ENCODE data around the gene OR2T35. TPM values are rescaled to one million over a fixed set of nuclear protein-coding genes. Genes with fewer than 3 reads are reported as not detected.
A peak's percentile ranks its signal among the peaks of the same experiment; 100 is the strongest.

OR2T35 gene
- total and polyA plus RNA-seq, 4 donors: not detected

DNA sequence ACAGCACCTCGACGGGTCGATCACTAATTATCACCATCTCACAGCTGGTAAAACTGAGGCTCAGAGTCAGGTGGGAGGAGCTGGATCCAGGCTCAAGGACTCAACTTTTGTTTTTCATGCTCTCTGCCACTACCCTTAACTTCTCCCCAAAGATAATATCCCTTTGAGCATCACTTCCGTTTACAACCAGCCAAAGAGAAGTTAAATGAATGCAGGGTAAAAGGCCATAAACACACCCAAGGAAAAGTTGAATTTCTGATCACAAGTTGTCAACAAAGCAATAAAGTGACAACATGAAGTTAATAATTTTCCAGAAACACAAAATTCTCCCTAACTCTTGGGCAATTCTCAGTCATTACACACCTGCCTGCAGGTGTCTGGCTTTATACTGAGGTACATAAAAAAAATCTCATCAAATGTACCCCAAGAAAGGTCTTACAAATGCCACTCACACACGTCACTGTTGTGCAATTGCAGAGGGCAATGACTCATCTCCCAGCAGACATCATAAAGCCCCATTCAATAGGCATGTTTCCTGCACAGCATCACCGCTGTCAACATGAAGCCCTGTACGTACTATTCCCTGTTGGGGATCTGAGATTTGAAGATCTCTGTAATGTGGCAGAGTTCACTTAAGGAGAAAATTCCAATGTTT lies 13.6 kb downstream of the OR2T35 start:
- Histone ChIP-seq H3K36me3 (ENCODE audit: control insufficient read depth in 4 of 4, insufficient read depth in 3 of 4, low read depth in 1 of 4, low read length in 3 of 4) (no peaks in the 10 kb centered on the region), H3K27me3 (ENCODE audit: control insufficient read depth in 4 of 4, insufficient read depth in 4 of 4, low read length in 3 of 4) (no peaks in the 10 kb centered on the region), H3K9me3 (ENCODE audit: control insufficient read depth in 4 of 4, low read length in 3 of 4) (no peaks in the 10 kb centered on the region), H3K4me1 (ENCODE audit: control insufficient read depth in 4 of 4, insufficient read depth in 4 of 4, low read length in 3 of 4) (no peaks in the 10 kb centered on the region), H3K4me3 (ENCODE audit: low read depth in 1 of 3, low read length in 3 of 3) (no peak overlapping the region), H3K9ac (ENCODE audit: low read depth in 1 of 2, low read length in 2 of 2) (no peak overlapping the region), H3K27ac (ENCODE audit: low read depth in 1 of 2, low read length in 2 of 2) (no peak overlapping the region)
- TF ChIP-seq FOXA2 (IDR thresholded peaks at IDR 0.05) (no peak), NR2F2 (IDR thresholded peaks at IDR 0.05) (no peak), GABPA (IDR thresholded peaks at IDR 0.05 in 1 of 2, conservative IDR thresholded peaks at IDR 0.05 in 1 of 2) (no peak), ATF3 (IDR thresholded peaks at IDR 0.05) (peak; percentile 45), JUND (IDR thresholded peaks at IDR 0.05) (peak in 1 of 2 donors; percentile 58)
- TF ChIP-seq, protein P1, sequence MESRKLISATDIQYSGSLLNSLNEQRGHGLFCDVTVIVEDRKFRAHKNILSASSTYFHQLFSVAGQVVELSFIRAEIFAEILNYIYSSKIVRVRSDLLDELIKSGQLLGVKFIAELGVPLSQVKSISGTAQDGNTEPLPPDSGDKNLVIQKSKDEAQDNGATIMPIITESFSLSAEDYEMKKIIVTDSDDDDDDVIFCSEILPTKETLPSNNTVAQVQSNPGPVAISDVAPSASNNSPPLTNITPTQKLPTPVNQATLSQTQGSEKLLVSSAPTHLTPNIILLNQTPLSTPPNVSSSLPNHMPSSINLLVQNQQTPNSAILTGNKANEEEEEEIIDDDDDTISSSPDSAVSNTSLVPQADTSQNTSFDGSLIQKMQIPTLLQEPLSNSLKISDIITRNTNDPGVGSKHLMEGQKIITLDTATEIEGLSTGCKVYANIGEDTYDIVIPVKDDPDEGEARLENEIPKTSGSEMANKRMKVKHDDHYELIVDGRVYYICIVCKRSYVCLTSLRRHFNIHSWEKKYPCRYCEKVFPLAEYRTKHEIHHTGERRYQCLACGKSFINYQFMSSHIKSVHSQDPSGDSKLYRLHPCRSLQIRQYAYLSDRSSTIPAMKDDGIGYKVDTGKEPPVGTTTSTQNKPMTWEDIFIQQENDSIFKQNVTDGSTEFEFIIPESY (IDR thresholded peaks at IDR 0.05): no peak
- TF ChIP-seq, protein P2, sequence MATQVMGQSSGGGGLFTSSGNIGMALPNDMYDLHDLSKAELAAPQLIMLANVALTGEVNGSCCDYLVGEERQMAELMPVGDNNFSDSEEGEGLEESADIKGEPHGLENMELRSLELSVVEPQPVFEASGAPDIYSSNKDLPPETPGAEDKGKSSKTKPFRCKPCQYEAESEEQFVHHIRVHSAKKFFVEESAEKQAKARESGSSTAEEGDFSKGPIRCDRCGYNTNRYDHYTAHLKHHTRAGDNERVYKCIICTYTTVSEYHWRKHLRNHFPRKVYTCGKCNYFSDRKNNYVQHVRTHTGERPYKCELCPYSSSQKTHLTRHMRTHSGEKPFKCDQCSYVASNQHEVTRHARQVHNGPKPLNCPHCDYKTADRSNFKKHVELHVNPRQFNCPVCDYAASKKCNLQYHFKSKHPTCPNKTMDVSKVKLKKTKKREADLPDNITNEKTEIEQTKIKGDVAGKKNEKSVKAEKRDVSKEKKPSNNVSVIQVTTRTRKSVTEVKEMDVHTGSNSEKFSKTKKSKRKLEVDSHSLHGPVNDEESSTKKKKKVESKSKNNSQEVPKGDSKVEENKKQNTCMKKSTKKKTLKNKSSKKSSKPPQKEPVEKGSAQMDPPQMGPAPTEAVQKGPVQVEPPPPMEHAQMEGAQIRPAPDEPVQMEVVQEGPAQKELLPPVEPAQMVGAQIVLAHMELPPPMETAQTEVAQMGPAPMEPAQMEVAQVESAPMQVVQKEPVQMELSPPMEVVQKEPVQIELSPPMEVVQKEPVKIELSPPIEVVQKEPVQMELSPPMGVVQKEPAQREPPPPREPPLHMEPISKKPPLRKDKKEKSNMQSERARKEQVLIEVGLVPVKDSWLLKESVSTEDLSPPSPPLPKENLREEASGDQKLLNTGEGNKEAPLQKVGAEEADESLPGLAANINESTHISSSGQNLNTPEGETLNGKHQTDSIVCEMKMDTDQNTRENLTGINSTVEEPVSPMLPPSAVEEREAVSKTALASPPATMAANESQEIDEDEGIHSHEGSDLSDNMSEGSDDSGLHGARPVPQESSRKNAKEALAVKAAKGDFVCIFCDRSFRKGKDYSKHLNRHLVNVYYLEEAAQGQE (IDR thresholded peaks at IDR 0.05): no peak
- DNase-seq (ENCODE audit: low spot score): no peak
- 73% methylated on average over 7 of the region's 7 CpGs for WGBS

DNA sequence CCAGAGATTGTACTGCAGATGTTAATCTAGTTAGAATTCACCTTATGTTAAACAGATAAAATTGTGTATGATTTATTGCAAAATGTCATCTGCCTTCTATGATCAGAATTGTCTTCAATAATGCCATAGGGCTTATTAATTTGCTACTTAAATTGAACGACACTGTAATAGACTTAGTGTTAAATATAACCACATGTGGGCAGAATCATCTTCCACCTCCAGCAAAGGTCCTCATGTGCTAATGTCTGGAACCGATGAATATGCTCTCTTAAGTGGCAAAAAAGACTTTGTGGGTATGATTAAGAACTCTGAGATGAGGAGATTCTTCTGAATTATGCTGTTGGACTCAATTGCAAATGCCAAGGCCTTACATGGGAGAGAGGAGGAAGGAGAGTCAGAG lies 14.5 kb downstream of the OR2T35 start:
- TF ChIP-seq GABPA (IDR thresholded peaks at IDR 0.05 in 1 of 2, conservative IDR thresholded peaks at IDR 0.05 in 1 of 2): no peak
- TF ChIP-seq, protein P1 (IDR thresholded peaks at IDR 0.05): no peak
- no peak for TF ChIP-seq MAX (IDR thresholded peaks at IDR 0.05)
- TF ChIP-seq HNF4A (conservative IDR thresholded peaks at IDR 0.05): no peak
- TF ChIP-seq YY1 (IDR thresholded peaks at IDR 0.05): no peak
- no peak for DNase-seq (ENCODE audit: low spot score)
- no peaks in the 10 kb centered on the region for H3K27me3 ChIP-seq (ENCODE audit: control insufficient read depth in 4 of 4, insufficient read depth in 4 of 4, low read length in 3 of 4)

More for the DNA sequence above, 14.5 kb downstream of the OR2T35 start:
- Histone ChIP-seq H3K9me3 (ENCODE audit: control insufficient read depth in 4 of 4, low read length in 3 of 4) (no peaks in the 10 kb centered on the region), H3K4me1 (ENCODE audit: control insufficient read depth in 4 of 4, insufficient read depth in 4 of 4, low read length in 3 of 4) (no peaks in the 10 kb centered on the region), H3K9ac (ENCODE audit: low read depth in 1 of 2, low read length in 2 of 2) (no peak overlapping the region), H3K4me3 (ENCODE audit: low read depth in 1 of 3, low read length in 3 of 3) (no peak overlapping the region), H3K27ac (ENCODE audit: low read depth in 1 of 2, low read length in 2 of 2) (no peak overlapping the region), H3K36me3 (ENCODE audit: control insufficient read depth in 4 of 4, insufficient read depth in 3 of 4, low read depth in 1 of 4, low read length in 3 of 4) (no peaks in the 10 kb centered on the region)
- WGBS: 70% methylated on average over 2 of the region's 2 CpGs
